ENCODE results near the gene FAM170A.

GRCh38 chr5:119682372-119682771, 53.0 kb downstream of the FAM170A start:
- TF ChIP-seq FOXM1 (IDR thresholded peaks at IDR 0.05; ENCODE audit: borderline replicate concordance), result no peak
- TF ChIP-seq PKNOX1 (IDR thresholded peaks at IDR 0.05), result no peak
- TF ChIP-seq CTBP1 (IDR thresholded peaks at IDR 0.05; ENCODE audit: borderline replicate concordance), result no peak
- no peak for TF ChIP-seq HDGF (IDR thresholded peaks at IDR 0.05; ENCODE audit: borderline replicate concordance)
- no peak for TF ChIP-seq ZNF384 (IDR thresholded peaks at IDR 0.05)

All from HEK293T (cell line).